ENCODE data around the gene SMTNL2.

DNA sequence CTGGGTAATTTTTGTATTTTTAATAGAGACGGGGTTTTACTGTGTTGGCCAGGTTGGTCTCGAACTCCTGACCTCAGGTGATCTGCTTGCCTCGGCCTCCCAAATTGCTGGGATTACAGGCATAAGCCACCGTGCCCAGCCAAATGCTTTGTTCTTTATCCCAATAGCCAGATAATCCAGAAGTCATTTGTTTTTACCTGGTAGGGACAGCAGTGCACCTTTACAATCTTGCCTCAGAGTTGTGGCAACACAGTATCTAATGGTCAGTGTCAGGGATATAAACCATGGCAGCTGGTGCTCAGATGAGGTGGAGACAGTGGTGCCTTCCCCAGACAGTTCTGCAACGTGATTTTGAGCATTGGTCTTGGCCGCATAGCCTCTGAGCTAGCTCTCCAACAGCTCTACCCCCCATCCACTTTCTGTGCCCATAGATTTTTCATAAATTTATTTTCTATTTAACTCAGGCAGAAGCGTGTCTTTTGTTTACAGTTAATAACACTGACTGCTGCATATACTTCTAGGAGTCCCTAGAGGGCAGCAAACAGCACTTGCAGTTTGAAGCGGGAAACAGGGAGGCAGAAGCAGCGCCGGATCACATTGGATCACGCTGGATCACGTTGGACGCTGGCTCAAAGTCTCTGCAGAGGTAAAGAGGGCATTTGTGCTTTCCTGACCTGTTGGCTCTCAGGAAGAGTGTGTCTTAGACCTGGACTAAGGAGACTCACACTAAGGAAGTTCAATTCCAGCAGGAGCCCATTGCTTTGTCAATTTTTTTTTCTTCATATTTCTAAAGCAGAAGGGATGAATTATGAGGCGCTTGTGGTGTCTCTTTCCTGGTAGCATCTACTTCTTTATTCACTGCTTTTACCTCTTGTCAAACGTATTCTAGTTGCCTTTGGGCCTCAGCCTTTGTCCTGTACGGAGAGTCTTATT is 18.9 kb upstream of the SMTNL2 start:
- TF ChIP-seq, protein P1, sequence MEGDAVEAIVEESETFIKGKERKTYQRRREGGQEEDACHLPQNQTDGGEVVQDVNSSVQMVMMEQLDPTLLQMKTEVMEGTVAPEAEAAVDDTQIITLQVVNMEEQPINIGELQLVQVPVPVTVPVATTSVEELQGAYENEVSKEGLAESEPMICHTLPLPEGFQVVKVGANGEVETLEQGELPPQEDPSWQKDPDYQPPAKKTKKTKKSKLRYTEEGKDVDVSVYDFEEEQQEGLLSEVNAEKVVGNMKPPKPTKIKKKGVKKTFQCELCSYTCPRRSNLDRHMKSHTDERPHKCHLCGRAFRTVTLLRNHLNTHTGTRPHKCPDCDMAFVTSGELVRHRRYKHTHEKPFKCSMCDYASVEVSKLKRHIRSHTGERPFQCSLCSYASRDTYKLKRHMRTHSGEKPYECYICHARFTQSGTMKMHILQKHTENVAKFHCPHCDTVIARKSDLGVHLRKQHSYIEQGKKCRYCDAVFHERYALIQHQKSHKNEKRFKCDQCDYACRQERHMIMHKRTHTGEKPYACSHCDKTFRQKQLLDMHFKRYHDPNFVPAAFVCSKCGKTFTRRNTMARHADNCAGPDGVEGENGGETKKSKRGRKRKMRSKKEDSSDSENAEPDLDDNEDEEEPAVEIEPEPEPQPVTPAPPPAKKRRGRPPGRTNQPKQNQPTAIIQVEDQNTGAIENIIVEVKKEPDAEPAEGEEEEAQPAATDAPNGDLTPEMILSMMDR (IDR thresholded peaks at IDR 0.05), result peak; percentile 72 to 89 (median 84)
- TF ChIP-seq EP300 (IDR thresholded peaks at IDR 0.05), result no peak
- no peak for TF ChIP-seq POLR2A (IDR thresholded peaks at IDR 0.05; ENCODE audit: low read depth)
